Adrenal gland (tissue), 12 donors: ENCODE results near the gene GLIPR1. TPM values are rescaled to one million over a fixed set of nuclear protein-coding genes. Genes with fewer than 3 reads are reported as not detected.

Source experiments
- DNase-seq, 7 donors: peaks; one replicate each; pipeline ENCODE4 v3.0.0-alpha.2; 2019 to 2020
- H3K27ac ChIP-seq, 5 donors: fragments of 200-600 bp; sonication (generic) in 4 of 5; 1 replicate in 3 of 5; 2 replicates in 2 of 5; pipeline versions ENCODE4 v1.5.1 to v1.8.0; 2016 to 2020; ENCODE audit warnings: mild to moderate bottlenecking in 1 of 5
- H3K27me3 ChIP-seq: fragments of 200-600 bp; 2 replicates; pipeline ENCODE4 v1.8.0; 2021
- H3K36me3 ChIP-seq, 2 donors: fragments of 200-600 bp; replicated peaks in 1 of 2; 1 replicate in 1 of 2; 2 replicates in 1 of 2; pipeline versions ENCODE4 v1.5.1 to v1.8.0; 2018 to 2022
- H3K4me1 ChIP-seq, 2 donors: fragments of 200-600 bp; replicated peaks in 1 of 2; 1 replicate in 1 of 2; 2 replicates in 1 of 2; pipeline versions ENCODE4 v1.5.1 to v1.8.0; 2018 to 2021
- H3K4me3 ChIP-seq, 4 donors: fragments of 200-600 bp; sonication (generic) in 3 of 4; one replicate each; pipeline ENCODE4 v1.5.1; 2016 to 2018
- H3K9me3 ChIP-seq, 3 donors: fragments of 200-600 bp; sonication (generic) in 1 of 3; replicated peaks in 1 of 3; 1 replicate in 2 of 3; 2 replicates in 1 of 3; pipeline versions ENCODE4 v1.5.1 to v1.8.0; 2016 to 2021
- CTCF ChIP-seq, 6 experiments: fragments of 450-650 bp in 4 of 6; fragments of 200-600 bp in 2 of 6; sonication (generic) in 1 of 6; IDR thresholded peaks; 1 replicate in 5 of 6; 2 replicates in 1 of 6; pipeline versions ENCODE4 v1.5.1 to v1.8.0; 2016 to 2021; ENCODE audit warnings: antibody characterized with exemption in 6 of 6, mild to moderate bottlenecking in 2 of 6, moderate library complexity in 1 of 6
- POLR2A ChIP-seq, 2 donors: fragments of 450-650 bp; IDR thresholded peaks; one replicate each; pipeline ENCODE4 v1.6.1; 2017; ENCODE audit warnings: antibody characterized with exemption in 2 of 2, mild to moderate bottlenecking in 2 of 2, moderate library complexity in 1 of 2
- WGBS, 4 donors: extraction: QIAGEN DNeasy Blood & Tissue Kit in 2 of 4; methylation state at CpG; one replicate each; pipeline versions ENCODE4 v1.1.5 to v1.1.7; 2013 to 2017; 5-methylcytosine and 5-hydroxymethylcytosine counted together
- intact Hi-C, 2 donors: fragments of 100-400 bp; cut with DNase I; formaldehyde crosslinking; loops; one replicate each; pipeline versions ENCODE4 v1.14.1 to v1.15.0; 2022 to 2023
- polyA plus RNA-seq, 3 donors: library from polyadenylated mRNA; stranded (reverse); fragments of 200-250 nt in 2 of 3; fragments of 350-450 nt in 1 of 3; fragmentation: Illumina TruSeq in 1 of 3; extraction: RNeasy Lipid Tissue Mini Kit (QIAGEN cat#74804) in 1 of 3; gene quantifications; one replicate each; pipeline ENCODE4 v1.2.3, GENCODE V29; 2013 to 2014
- total RNA-seq, 9 donors: library from RNA; depleted of rRNA in 4 of 9; stranded (reverse); fragments of >200 nt in 4 of 9; fragments of 120-200 nt in 1 of 9; fragmentation: NEBNext Ultra II Directional in 1 of 9; extraction: Animal tissue kit (Norgen Biotek cat#: 25700) in 1 of 9; gene quantifications; one replicate each; pipeline versions ENCODE4 v1.1.0 to v1.2.4, GENCODE V29; 2013 to 2023
- donor health status: healthy with polysubstance abuse.
- donor health status: Bipolar disorder and iron deficiency.
- donor health status: DM: yes; HTN: yes; CAD: no.
- donor health status: DM: no; HTN: no; CAD: no.
- donor health status: DM: no; HTN: no; CAD: no.
- donor health status: DM: yes; HTN: yes; CAD: no.

GLIPR1 gene
- total and polyA plus RNA-seq, 12 donors = 5.6 to 48.5 (median 22.4) TPM

- 88 to 91% (median 90%) methylated on average over 2 of the region's 2 CpGs for WGBS, 4 donors
- no peaks in the 10 kb centered on the region for H3K9me3 ChIP-seq
- H3K4me1 ChIP-seq = peaks cover 0 to 6% of the 10 kb centered on the region in 2 donors
- H3K27me3 ChIP-seq = no peaks in the 10 kb centered on the region
- intact Hi-C loops = no loop called here
- no peak for TF ChIP-seq CTCF (IDR thresholded peaks at IDR 0.05)
- TF ChIP-seq POLR2A (IDR thresholded peaks at IDR 0.05) = no peak
- peaks cover 0 to 8% of the 10 kb centered on the region in 2 donors for H3K36me3 ChIP-seq
- no peak overlapping the region for H3K4me3 ChIP-seq
- DNase-seq = no peak
- no peak overlapping the region for H3K27ac ChIP-seq
Measured at GRCh38 chr12:75491169-75491568, 10.6 kb downstream of the GLIPR1 start.

- Histone ChIP-seq H3K27me3 (no peaks in the 10 kb centered on the region), H3K4me1 (peaks cover 0 to 10% of the 10 kb centered on the region in 2 donors), H3K4me3 (no peak overlapping the region), H3K36me3 (peaks cover 0 to 69% of the 10 kb centered on the region in 2 donors), H3K9me3 (no peaks in the 10 kb centered on the region), H3K27ac (no peak overlapping the region)
- intact Hi-C loops = loop anchor here in 1 of 2 donors (10.0 kb wide), 1 partner anchor 169 kb away; the partner anchor contains the start of genes CAPS2 and GLIPR1L1
- TF ChIP-seq POLR2A (IDR thresholded peaks at IDR 0.05) (no peak), CTCF (IDR thresholded peaks at IDR 0.05) (no peak)
- no peak for DNase-seq
- WGBS, 4 donors = 65 to 78% (median 75%) methylated on average over 3 of the region's 3 CpGs
Measured at GRCh38 chr12:75503459-75503858, 22.9 kb downstream of the GLIPR1 start.

DNA sequence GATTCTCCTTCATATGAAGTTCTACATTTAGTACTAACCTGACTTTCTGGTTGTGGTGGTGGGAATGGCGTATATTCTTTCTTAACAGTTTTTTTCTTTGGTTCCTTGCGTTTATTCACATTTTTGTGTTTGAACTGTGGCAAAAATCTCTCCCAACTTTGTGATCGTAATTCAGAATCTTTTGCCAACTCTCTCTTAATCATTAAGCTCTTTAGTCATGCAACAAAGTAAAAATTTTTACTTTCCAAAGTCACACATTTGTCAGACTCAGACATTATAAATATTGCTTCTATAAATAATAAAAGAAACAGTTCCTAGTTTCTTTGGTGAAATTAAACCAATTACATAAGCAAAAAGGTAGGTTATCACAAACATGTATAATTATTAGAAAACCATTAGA is 23.3 kb downstream of the GLIPR1 start:
- H3K9me3 ChIP-seq = no peaks in the 10 kb centered on the region
- H3K4me3 ChIP-seq = no peak overlapping the region
- peaks cover 0 to 14% of the 10 kb centered on the region in 2 donors for H3K4me1 ChIP-seq
- WGBS, 4 donors = 88 to 97% (median 90%) methylated on average over 3 of the region's 3 CpGs
- no peaks in the 10 kb centered on the region for H3K27me3 ChIP-seq
- peaks cover 0 to 65% of the 10 kb centered on the region in 2 donors for H3K36me3 ChIP-seq
- H3K27ac ChIP-seq = no peak overlapping the region
- no peak for TF ChIP-seq CTCF (IDR thresholded peaks at IDR 0.05)
- no peak for TF ChIP-seq POLR2A (IDR thresholded peaks at IDR 0.05)
- DNase-seq = no peak
- intact Hi-C loops = loop anchor here in 1 of 2 donors (10.0 kb wide), 1 partner anchor 169 kb away; the partner anchor contains the start of genes CAPS2 and GLIPR1L1

- WGBS, 4 donors = 59 to 65% (median 60%) methylated on average over 2 of the region's 2 CpGs
- H3K4me1 ChIP-seq = peaks cover 11 to 33% of the 10 kb centered on the region in 2 donors
- H3K4me3 ChIP-seq = no peak overlapping the region
- DNase-seq = no peak
- H3K27me3 ChIP-seq = no peaks in the 10 kb centered on the region
- peak; percentile 36 to 70 (median 52) for TF ChIP-seq CTCF (IDR thresholded peaks at IDR 0.05)
- TF ChIP-seq POLR2A (IDR thresholded peaks at IDR 0.05) = no peak
- intact Hi-C loops = loop anchor here in 1 of 2 donors (10.0 kb wide), 1 partner anchor 171 kb away; the partner anchor contains the start of genes CAPS2 and GLIPR1L1
- H3K9me3 ChIP-seq = no peaks in the 10 kb centered on the region
- H3K36me3 ChIP-seq = peaks cover 0 to 47% of the 10 kb centered on the region in 2 donors
- no peak overlapping the region for H3K27ac ChIP-seq
Measured at GRCh38 chr12:75505706-75506312, 25.3 kb downstream of the GLIPR1 start.
